Testis (tissue), 2 donors: ENCODE results near the gene MDGA2.

ENCODE experiments used
- CTCF ChIP-seq, 3 experiments: fragments of 450-650 bp in 2 of 3; fragments of 200-600 bp in 1 of 3; sonication (generic) in 1 of 3; IDR thresholded peaks; one replicate each; pipeline ENCODE4 v1.5.1; 2016 to 2019; ENCODE audit warnings: antibody characterized with exemption in 3 of 3, mild to moderate bottlenecking in 2 of 3, moderate library complexity in 1 of 3
- POLR2A ChIP-seq: fragments of 450-650 bp; IDR thresholded peaks from one replicate; pipeline ENCODE4 v1.6.1; 2017; ENCODE audit warnings: antibody characterized with exemption, mild to moderate bottlenecking, moderate library complexity

DNA sequence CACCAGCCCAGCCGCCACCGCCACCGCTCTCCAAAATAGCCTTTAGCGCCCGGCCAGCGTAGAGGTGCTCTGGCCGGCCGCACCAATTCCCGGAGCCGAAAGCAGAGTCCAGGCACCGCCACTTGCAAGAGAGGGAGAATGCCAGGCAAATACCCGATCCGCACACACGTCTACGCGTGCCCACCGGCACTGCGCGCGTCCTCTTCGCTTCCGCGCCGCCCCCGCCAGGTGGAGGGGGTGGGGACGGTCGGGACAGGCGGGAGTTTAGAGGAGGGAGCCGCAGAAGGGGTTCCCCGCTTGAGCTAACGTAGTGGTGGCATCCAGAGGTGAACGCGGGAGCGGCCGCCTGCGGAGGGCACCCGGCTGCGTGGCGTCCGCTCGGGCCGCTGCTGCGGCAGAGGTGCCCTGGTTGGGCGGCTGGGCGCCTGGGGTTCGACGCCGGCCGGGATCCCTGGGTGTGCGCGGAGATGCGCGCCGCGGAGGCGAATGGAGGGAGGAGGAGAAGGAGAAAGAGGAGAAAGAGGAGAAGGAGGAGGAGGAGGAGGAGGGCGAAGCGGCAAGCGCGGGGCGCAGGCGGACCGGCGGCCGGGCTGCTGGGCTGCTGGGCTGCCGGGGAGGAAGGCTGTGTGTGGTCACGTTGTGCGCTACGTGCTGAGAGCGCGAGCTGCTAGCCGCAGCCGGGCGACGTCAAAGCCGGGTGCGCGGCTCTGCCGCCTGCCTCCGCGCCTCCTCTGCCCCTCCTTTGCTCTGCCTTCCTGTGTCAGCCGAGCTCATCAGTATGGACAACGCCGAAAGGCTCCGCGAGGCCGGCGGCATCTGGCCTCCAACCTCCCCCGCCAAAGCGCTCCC, at the start of gene MDGA2:
- no peak for TF ChIP-seq CTCF (IDR thresholded peaks at IDR 0.05)
- TF ChIP-seq POLR2A: no peak
